GM23338 (cell line): ENCODE results near the gene ST8SIA1.

ENCODE experiments used
- CREB1 ChIP-seq: fragments of 250-450 bp; sonication (Bioruptor Pico); IDR thresholded peaks from 2 replicates; pipeline ENCODE4 v1.5.0; 2020; ENCODE audit warnings: low read depth, mild to moderate bottlenecking, moderate library complexity
- EZH2 ChIP-seq: fragments of 200-600 bp; sonication (generic); IDR thresholded peaks from one replicate; pipeline ENCODE4 v1.8.0; 2017; ENCODE audit warnings: antibody characterized with exemption, mild to moderate bottlenecking, low read depth; ENCODE audit not compliant: unreplicated experiment
- EZH2phosphoT487 ChIP-seq: fragments of 200-600 bp; sonication (generic); IDR thresholded peaks from one replicate; pipeline ENCODE4 v1.8.1; 2018; ENCODE audit warnings: antibody characterized with exemption; ENCODE audit not compliant: unreplicated experiment
- JUNB ChIP-seq: IDR thresholded peaks from one replicate; pipeline ENCODE4 v1.6.1; 2016; ENCODE audit warnings: antibody characterized with exemption; ENCODE audit not compliant: unreplicated experiment
- NANOG ChIP-seq: IDR thresholded peaks from 2 replicates; pipeline ENCODE4 v1.6.1; 2016; ENCODE audit warnings: antibody characterized with exemption, borderline replicate concordance
- POLR2AphosphoS5 ChIP-seq: IDR thresholded peaks from 2 replicates; pipeline ENCODE4 v1.6.1; 2016; ENCODE audit warnings: antibody characterized with exemption, low read depth
- REST ChIP-seq: IDR thresholded peaks from one replicate; pipeline ENCODE4 v1.6.1; 2018; ENCODE audit warnings: antibody characterized with exemption; ENCODE audit not compliant: unreplicated experiment
- STAT1 ChIP-seq: IDR thresholded peaks from one replicate; pipeline ENCODE4 v1.6.1; 2016; ENCODE audit warnings: antibody characterized with exemption; ENCODE audit not compliant: unreplicated experiment
- ZNF114 ChIP-seq: fragments of 250-450 bp; sonication (Bioruptor Pico); IDR thresholded peaks from 2 replicates; pipeline ENCODE4 v1.5.0; 2020; ENCODE audit warnings: mild to moderate bottlenecking, moderate library complexity
- ZNF331 ChIP-seq: fragments of 250-450 bp; sonication (Bioruptor Pico); IDR thresholded peaks from 2 replicates; pipeline ENCODE4 v1.5.0; 2020; ENCODE audit warnings: low read depth, mild to moderate bottlenecking, moderate library complexity
- ZNF462 ChIP-seq: fragments of 250-450 bp; sonication (Bioruptor Pico); IDR thresholded peaks from 2 replicates; pipeline ENCODE4 v1.5.0; 2020; ENCODE audit warnings: mild to moderate bottlenecking, moderate library complexity
- TF ChIP-seq, protein P1 (sequence below), 2 experiments: fragments of 200-600 bp in 1 of 2; sonication (generic) in 1 of 2; conservative IDR thresholded peaks; 2 replicates each; pipeline versions ENCODE4 v1.5.1 to v1.6.1; 2016 to 2017; ENCODE audit warnings: antibody characterized with exemption in 2 of 2, low read depth in 2 of 2, mild to moderate bottlenecking in 2 of 2, moderate library complexity in 1 of 2
- TF ChIP-seq, protein P2 (sequence below): IDR thresholded peaks from 2 replicates; pipeline ENCODE4 v1.6.1; 2016; ENCODE audit warnings: antibody characterized with exemption

DNA sequence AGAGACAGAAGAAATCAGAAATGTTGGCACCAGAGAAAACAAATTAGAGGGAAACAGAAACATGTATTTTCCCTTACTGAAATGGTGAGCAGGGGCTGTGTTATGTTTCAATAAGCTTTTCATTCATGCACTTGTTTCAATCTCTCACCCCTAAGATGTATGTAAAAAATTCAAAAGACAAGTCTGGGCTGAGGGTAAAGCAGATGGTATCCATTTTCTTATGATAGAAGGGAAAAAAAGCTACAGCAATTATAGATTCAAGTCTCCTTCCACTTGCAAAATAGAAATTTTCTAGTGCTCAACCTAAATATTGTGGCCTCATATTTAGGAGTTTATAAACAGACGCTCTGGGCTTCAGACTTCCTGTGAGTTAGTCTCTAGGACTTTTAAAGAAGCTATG is 138.3 kb downstream of the ST8SIA1 start:
- TF ChIP-seq, protein P1, sequence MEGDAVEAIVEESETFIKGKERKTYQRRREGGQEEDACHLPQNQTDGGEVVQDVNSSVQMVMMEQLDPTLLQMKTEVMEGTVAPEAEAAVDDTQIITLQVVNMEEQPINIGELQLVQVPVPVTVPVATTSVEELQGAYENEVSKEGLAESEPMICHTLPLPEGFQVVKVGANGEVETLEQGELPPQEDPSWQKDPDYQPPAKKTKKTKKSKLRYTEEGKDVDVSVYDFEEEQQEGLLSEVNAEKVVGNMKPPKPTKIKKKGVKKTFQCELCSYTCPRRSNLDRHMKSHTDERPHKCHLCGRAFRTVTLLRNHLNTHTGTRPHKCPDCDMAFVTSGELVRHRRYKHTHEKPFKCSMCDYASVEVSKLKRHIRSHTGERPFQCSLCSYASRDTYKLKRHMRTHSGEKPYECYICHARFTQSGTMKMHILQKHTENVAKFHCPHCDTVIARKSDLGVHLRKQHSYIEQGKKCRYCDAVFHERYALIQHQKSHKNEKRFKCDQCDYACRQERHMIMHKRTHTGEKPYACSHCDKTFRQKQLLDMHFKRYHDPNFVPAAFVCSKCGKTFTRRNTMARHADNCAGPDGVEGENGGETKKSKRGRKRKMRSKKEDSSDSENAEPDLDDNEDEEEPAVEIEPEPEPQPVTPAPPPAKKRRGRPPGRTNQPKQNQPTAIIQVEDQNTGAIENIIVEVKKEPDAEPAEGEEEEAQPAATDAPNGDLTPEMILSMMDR (conservative IDR thresholded peaks at IDR 0.05; ENCODE audit: low read depth in 2 of 2) = no peak
- TF ChIP-seq REST (no peak), EZH2 (no peak), POLR2AphosphoS5 (no peak), EZH2phosphoT487 (no peak), CREB1 (no peak), JUNB (no peak), ZNF331 (CRISPR knock-in tag) (no peak), NANOG (no peak), STAT1 (no peak), ZNF462 (no peak), ZNF114 (CRISPR knock-in tag) (no peak)
- TF ChIP-seq, protein P2, sequence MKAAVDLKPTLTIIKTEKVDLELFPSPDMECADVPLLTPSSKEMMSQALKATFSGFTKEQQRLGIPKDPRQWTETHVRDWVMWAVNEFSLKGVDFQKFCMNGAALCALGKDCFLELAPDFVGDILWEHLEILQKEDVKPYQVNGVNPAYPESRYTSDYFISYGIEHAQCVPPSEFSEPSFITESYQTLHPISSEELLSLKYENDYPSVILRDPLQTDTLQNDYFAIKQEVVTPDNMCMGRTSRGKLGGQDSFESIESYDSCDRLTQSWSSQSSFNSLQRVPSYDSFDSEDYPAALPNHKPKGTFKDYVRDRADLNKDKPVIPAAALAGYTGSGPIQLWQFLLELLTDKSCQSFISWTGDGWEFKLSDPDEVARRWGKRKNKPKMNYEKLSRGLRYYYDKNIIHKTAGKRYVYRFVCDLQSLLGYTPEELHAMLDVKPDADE = no peak
